Measurements from ENCODE around the gene DDX5.
A peak's percentile ranks its signal among the peaks of the same experiment; 100 is the strongest.

The DDX5 gene

GRCh38 chr17:64496786-64497564, 9.1 kb downstream of the DDX5 start, which contains the start of gene POLG2 (continued):
- TF ChIP-seq ZNF350 (tag by site-specific recombination; IDR thresholded peaks at IDR 0.05) (no peak), ZNF664 (tag by site-specific recombination; IDR thresholded peaks at IDR 0.05) (no peak), TCF7L2 (IDR thresholded peaks at IDR 0.05; ENCODE audit: borderline replicate concordance, low read depth, low read length) (no peak), ZNF76 (tag by site-specific recombination; IDR thresholded peaks at IDR 0.05; ENCODE audit: borderline replicate concordance, low read depth) (peak; percentile 85; the same call in 1 of the 2 replicates), KLF10 (tag by site-specific recombination; IDR thresholded peaks at IDR 0.05) (no peak; the same call in 1 of the 2 replicates), ZBTB8A (tag by site-specific recombination; IDR thresholded peaks at IDR 0.05) (no peak), KLF9 (tag by site-specific recombination; IDR thresholded peaks at IDR 0.05; ENCODE audit: low read depth) (peak; percentile 78), ZNF830 (tag by site-specific recombination; IDR thresholded peaks at IDR 0.05; ENCODE audit: low read depth) (no peak), KLF16 (tag by site-specific recombination; IDR thresholded peaks at IDR 0.05) (no peak), ZNF169 (tag by site-specific recombination; IDR thresholded peaks at IDR 0.05) (no peak), ZNF23 (tag by site-specific recombination; IDR thresholded peaks at IDR 0.05; ENCODE audit: borderline replicate concordance) (no peak), ZNF223 (tag by site-specific recombination; IDR thresholded peaks at IDR 0.05) (no peak), ZNF133 (tag by site-specific recombination; IDR thresholded peaks at IDR 0.05) (no peak), HOXC10 (CRISPR knock-in tag; IDR thresholded peaks at IDR 0.05) (no peak), OSR2 (tag by site-specific recombination; IDR thresholded peaks at IDR 0.05) (peak; percentile 41; the same call in 1 of the 2 replicates), ZBTB26 (tag by site-specific recombination; optimal IDR thresholded peaks at IDR 0.05) (peak; percentile 49), GLI2 (tag by site-specific recombination; IDR thresholded peaks at IDR 0.05; ENCODE audit: borderline replicate concordance, low read depth) (no peak), ZNF48 (tag by site-specific recombination; IDR thresholded peaks at IDR 0.05) (no peak), OVOL3 (tag by site-specific recombination; IDR thresholded peaks at IDR 0.05) (0 out of 2 replicates have a peak, but pooled peaks have one; percentile 39), ZNF132 (tag by site-specific recombination; IDR thresholded peaks at IDR 0.05; ENCODE audit: borderline replicate concordance) (no peak), SP3 (tag by site-specific recombination; IDR thresholded peaks at IDR 0.05) (peak; percentile 78), SETDB1 (IDR thresholded peaks at IDR 0.05; ENCODE audit: insufficient read length, low read length) (no peak), ZNF580 (tag by site-specific recombination; IDR thresholded peaks at IDR 0.05) (no peak), YY1 (tag by site-specific recombination; IDR thresholded peaks at IDR 0.05) (peak; percentile 78; the same call in 1 of the 2 replicates), ZNF677 (tag by site-specific recombination; IDR thresholded peaks at IDR 0.05) (no peak), HOXD13 (CRISPR knock-in tag; IDR thresholded peaks at IDR 0.05; ENCODE audit: borderline replicate concordance) (no peak), ZNF704 (tag by site-specific recombination; IDR thresholded peaks at IDR 0.05) (no peak), ZNF426 (tag by site-specific recombination; IDR thresholded peaks at IDR 0.05) (no peak), PRDM1 (tag by site-specific recombination; IDR thresholded peaks at IDR 0.05) (no peak), ZNF248 (tag by site-specific recombination; IDR thresholded peaks at IDR 0.05) (no peak), FEZF1 (tag by site-specific recombination; IDR thresholded peaks at IDR 0.05) (no peak), ZNF121 (tag by site-specific recombination; IDR thresholded peaks at IDR 0.05) (no peak), ZNF324 (tag by site-specific recombination; IDR thresholded peaks at IDR 0.05) (no peak), ZNF792 (tag by site-specific recombination; IDR thresholded peaks at IDR 0.05) (no peak), HOXA7 (CRISPR knock-in tag; IDR thresholded peaks at IDR 0.05; ENCODE audit: borderline replicate concordance) (no peak), KLF1 (tag by site-specific recombination; IDR thresholded peaks at IDR 0.05) (peak; percentile 48; the same call in 1 of the 2 replicates), SP2 (tag by site-specific recombination; IDR thresholded peaks at IDR 0.05) (peak; percentile 87), ZNF366 (tag by site-specific recombination; conservative IDR thresholded peaks at IDR 0.05) (peak; percentile 44), ZNF621 (tag by site-specific recombination; IDR thresholded peaks at IDR 0.05) (no peak)
- TF ChIP-seq, protein P1, sequence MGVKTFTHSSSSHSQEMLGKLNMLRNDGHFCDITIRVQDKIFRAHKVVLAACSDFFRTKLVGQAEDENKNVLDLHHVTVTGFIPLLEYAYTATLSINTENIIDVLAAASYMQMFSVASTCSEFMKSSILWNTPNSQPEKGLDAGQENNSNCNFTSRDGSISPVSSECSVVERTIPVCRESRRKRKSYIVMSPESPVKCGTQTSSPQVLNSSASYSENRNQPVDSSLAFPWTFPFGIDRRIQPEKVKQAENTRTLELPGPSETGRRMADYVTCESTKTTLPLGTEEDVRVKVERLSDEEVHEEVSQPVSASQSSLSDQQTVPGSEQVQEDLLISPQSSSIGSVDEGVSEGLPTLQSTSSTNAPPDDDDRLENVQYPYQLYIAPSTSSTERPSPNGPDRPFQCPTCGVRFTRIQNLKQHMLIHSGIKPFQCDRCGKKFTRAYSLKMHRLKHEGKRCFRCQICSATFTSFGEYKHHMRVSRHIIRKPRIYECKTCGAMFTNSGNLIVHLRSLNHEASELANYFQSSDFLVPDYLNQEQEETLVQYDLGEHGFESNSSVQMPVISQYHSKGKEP (tag by site-specific recombination; IDR thresholded peaks at IDR 0.05): peak; percentile 61; the same call in 1 of the 2 replicates
